ENCODE results near the gene ZNF683.
A peak's percentile ranks its signal among the peaks of the same experiment; 100 is the strongest.

Gene ZNF683

DNA sequence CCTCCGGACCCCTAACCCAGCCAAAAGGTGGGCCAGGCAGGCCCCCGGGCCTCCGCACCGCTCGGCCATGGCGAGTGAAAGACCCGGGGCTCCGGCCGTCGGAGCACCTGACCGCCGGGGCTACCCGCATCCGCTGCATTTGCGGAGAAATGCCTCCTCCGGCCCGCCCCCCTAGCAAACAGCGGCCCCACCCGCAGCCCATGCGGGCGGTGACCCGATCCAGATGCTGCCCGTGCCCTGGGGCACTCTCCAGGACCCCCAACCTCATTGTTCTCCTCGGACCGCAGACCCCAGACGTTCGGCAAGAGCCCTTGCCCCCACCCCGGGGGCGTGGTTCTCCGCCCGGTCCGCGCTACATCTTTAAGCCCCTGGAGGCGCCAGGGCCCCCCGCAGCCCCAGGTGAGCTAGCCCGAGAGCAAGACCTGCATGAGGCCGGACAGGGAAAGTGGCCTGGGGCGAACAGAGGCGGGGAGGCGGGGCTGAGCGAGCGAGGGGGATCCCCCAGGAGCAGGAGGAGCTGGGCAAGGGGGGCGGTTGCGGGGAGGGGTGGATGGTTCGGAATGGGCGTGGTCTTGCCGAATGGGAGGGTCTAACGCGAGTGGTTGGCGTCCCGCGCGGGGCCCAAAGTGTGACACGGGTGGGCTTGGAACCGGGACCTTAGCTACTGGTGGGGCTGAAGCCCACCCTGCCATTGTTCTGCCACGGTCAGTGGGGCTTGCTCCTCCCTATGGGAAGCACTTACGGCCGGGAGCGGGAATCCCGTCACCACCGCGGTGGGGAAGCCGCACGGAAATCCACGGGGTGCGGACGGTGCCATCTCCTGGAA is 12.4 kb downstream of the ZNF683 start:
- DNase-seq (ENCODE audit: low read depth in 2 of 3, low spot score in 1 of 3), result peak; percentile 15 to 37 (median 29)

DNA sequence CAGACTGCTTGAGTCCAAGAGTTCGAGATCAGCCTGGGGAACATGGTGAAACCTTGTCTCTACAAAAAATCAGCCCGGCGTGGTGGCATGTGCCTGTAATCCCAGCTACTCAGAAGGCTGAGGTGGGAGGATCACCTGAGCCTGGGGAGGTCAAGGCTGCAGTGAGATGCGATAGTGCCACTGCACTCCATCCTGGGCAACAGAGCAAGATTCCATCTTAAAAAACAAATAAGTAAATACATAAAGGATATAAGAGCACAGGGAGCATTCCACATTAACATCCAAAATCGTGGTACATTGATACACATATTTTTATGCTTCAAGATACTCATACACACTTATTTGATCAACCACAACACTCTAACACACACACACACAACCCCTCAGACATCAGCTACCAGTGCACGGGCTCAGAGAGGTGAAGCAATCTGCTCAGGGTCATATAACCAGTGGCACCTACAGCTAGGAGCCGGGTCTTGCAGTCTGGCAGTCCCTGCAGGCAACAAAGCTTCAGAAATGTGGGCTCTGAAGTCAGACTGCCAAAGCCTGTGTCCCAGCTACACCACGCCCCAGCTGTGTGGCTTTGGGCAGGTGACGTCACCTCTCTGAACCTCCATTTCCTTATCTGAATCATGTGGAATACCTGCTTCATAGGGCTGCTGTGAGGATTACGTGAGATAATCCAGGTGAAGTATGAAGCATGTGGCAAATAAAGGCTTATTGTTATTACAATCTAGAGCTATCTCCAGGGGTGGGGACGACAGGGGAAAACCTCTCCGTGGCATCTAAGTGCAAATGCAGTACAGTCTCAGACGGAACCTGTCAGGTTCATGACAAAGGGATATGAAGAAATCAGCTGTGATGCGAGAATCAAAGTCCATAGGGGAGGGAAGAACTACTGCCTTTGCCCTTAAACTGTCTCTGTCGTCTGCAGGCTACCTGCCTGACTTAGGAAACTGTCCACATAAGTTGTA is 13.9 kb downstream of the ZNF683 start:
- peak; percentile 35 to 57 (median 48) for DNase-seq (ENCODE audit: low read depth in 2 of 3, low spot score in 1 of 3)

DNA sequence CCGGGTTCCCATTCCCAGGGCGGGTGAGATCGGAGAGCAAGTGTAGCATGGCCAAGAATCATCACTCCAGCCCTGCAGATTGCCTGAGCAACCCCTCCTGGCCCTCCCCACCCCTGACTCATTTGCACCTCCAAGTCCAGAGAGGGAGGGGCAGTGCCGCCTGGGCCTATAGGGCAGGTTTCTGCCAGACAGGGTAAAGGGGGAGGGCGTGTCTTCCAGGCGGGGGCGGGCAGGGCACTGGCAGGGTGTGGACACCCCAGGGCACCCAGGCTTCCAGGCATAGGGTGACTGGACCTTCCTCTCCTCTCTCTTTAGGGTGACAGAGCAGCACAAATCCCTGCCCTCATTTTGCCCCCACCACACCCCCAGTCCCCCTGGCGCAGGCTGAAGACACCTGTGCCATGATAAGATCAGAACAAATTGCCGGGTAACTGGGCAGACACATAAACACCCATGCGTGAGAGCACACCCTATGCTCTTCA is 15.4 kb downstream of the ZNF683 start:
- no peak for DNase-seq (ENCODE audit: low read depth in 2 of 3, low spot score in 1 of 3)

DNA sequence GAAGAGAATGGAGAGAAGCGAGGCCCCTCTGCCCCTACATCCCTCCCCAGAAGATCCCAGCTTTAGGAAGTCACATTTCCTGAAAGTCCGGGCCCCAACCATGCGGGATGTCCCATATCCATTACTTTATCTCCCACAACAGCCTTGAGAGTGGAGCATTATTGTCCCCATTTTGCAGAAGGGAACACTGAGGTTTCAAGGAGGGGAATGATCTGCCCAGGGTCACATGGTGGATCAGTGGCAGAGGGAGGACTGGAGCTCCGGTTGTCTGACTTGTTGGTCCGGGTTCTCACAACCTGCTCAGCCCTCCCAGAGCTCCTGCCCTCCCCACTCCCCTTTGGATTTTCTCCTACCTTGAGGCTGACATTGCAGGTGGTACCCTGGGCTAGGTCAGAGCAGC is 16.4 kb downstream of the ZNF683 start:
- DNase-seq (ENCODE audit: low read depth in 2 of 3, low spot score in 1 of 3), result no peak

DNA sequence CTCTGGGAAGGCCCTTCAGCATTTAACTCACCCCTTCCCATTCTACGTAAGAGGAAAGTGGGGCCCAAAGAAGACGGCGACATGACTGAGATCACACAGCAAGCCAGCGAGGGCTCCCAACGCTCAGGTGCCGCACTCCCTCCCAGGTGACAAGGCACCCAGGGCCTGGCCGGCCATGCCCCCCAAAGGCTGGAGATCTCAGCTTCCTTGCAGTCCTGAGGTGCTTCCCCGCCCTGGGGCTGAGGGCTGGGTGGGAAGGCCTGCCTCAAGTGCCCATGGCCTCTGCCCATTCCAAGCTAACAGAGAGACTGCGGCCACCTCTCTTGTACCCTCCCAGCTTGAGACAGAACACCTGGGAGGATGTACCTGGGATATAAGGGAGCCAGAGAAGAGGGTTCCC is 17.6 kb downstream of the ZNF683 start:
- no peak for DNase-seq (ENCODE audit: low read depth in 2 of 3, low spot score in 1 of 3)

DNA sequence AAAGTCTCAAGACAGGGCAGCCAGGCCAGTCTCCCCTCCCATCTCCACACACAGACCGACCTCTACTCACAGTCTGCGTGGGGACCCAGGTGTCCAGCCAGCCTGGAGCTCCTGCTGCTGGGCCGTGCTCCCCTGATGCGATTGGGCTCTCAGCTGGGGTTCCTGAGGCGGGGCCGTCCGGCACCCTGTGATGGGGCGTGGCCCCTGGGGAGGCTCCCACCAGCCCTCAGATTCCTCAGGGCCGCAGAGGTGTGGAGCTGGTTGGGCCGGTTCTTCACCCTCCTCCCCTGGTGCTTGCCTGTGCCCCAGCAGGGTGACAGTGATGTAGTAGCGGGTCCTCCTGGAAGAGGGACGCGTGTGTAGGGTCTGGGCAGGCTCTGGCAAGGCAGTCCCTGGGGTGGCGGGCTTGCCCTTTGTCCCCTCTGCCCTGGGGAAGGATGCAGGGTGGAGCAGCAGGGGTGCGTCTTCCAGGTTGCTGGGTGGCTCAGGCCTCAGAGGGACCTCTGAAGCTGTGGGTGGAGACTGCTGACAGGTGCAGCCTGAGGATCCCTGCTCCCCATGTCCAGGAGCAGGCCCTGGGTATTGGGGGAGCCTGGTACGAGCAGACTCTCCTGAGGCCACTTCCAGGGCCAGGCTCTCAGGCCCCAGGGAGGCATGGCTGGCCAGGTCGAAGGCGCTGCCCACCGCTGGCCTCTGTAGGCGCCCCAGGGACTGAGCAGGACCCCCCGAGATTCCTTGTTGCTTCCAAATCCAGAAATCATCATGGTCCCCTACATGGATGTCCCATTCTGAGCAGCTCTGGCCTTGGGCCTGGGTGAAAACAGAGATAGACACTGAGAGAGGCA is 18.4 kb downstream of the ZNF683 start, which contains the start of gene CRYBG2:
CRYBG2 (minus strand) TSS at position 155 of the 845 bp plus-strand sequence. CDS start 7,473 bp downstream, outside the sequence.
- DNase-seq (ENCODE audit: low read depth in 2 of 3, low spot score in 1 of 3), result no peak

DNA sequence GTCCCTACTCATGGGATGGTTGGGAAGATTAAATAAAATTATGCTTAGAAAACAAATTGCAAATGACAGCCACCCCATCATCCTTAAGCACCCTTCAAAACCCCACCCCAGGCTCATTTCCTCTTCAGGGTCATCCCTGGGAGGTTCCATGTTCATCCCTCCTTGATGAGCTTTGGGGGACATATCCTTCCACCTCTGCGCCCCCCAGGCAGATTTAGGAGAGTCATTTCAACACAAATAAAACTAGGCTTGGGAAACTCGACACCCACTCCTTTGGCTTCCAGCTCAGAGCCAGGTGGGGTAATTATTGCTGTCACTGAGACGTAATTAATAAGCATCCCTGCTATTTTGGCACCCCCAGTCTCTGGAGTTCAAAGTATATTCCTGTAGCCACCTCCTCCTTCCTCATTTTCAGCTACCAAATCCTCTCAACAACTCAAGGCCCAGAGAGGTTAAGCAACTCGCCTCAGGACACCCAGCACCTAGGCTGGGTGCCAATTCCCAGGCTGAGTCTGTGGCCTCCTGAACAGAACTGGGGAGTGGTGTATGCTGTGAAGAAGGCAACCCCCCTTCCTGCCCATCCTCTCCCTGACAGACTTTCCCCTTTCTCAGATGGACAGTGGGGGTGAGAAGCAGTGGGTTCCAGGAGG is 19.2 kb downstream of the ZNF683 start:
- DNase-seq (ENCODE audit: low read depth in 2 of 3, low spot score in 1 of 3), result no peak

DNA sequence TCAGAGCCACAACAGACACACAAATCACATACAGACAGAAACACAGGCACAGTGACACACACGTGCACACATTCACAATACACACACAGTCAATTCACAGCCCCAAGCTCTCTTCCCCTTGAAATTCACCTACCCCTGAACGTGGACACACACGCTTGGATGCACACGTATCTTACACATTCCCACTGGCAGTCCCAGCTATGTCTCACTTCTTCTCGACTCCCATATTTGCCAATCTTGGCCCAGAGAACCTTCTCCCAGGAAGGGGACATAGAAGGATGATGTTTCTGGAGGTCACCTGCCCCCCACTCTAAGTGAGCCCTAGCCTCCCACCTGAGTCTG is 20.2 kb downstream of the ZNF683 start:
- DNase-seq (ENCODE audit: low read depth in 2 of 3, low spot score in 1 of 3), result no peak

DNA sequence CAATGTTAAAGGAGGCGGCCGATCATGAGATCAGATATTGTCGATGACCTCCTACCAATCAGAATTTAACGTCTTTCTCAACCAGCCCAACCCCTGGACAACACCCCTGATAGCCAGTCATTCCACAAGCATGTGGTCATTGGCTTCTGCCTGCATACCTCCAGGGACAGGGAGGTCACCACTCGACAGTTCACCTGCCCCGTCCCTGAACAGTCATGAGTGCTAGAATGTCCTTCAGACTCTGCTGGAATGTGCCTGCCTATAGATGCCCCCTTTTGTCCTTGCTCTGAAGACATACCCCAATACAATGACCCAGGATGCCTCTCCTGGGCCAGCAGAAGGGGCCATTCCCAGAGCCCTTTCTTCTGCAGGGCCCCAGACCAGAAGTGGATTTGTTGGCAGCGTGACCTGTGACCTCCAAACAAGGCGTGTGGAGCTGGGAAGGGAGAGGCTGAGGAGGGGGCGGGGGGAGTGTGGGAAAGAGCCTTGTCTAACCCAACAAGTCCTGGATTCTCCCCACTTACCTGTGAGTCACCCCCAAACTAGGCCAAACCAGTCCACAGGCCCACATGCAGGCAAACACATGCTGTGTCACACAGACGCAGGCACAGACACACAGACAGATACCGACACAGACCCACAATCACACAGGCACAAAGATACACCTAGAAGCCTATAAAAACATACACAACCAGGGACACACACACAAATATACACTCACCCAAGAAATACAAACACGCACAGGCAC is 20.8 kb downstream of the ZNF683 start:
- DNase-seq (ENCODE audit: low read depth in 2 of 3, low spot score in 1 of 3), result no peak

DNA sequence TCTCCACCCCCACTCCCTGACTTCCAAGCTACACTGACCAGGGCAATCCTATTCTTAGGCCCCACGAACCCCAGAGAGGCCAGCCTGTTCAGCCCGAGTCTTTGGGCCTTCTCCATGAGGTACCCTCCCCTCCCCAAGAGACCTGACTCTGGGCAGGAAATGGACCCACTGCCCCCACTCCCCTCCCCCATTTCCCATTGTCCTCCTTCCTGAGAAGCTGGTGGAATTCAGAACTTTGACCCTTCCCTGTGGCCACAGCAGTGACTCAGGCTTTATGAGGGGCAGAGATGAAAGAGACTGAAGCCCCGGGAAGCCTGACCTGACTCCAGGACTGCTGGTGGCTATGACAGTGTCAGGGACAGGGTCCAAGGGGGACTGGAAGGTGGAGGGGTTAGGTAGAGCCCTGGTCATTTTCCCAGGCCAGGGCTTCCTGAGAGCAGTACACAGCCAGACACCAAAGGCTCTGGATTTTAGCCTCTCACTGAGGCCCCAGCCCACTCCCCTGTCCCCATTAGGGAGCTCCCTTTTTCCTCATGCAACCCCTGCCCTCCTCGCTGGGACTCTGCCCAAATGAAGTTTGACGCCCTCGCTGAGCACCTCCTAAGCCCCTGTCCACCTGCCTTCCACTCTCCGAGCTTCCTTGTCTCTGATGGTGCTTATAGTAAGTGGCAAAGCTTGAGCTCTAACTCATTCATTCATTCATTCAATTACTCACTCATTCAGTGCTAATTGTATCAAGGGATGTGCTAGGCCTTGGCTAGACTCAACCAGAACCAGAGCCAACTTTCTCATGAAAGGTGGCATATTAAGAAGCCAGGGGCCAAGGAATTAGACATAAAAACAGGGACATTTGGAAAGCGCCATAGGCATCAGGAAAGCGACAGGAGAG is 21.6 kb downstream of the ZNF683 start:
- no peak for DNase-seq (ENCODE audit: low read depth in 2 of 3, low spot score in 1 of 3)

DNA sequence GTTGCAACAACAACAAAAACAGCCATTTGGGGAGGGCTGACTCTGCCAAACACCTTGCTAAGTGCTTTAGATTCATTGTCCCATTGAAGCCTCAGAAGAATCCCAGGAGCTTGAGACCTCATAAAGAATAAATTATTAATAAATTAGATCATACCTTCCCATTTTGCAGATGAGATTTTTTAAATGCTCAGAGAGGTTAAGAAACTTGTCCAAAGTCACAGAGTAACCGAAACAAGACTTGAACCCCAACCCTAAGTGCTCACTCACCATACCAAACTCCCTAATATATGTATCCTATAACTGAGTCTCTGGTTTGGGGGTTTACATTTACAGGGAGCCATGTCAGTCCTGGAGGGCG is 22.2 kb downstream of the ZNF683 start:
- DNase-seq (ENCODE audit: low read depth in 2 of 3, low spot score in 1 of 3), result no peak

DNA sequence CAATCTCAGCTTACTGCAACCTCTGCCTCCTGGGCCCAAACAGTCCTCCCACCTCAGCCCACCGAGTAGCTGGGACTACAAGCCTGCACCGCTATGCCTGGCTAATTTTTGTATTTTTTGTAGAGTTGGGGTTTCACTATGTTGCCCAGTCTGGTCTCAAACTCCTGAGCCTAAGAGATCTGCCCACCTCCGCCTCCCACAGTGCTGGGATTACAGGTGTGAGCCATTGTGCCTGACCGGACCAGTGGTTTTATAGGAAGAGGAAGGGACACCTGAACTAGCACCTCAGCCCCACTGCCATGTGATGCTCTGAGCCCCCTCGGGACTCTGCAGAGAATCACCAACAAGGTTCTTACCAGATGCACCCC is 22.7 kb downstream of the ZNF683 start:
- DNase-seq (ENCODE audit: low read depth in 2 of 3, low spot score in 1 of 3), result no peak

DNA sequence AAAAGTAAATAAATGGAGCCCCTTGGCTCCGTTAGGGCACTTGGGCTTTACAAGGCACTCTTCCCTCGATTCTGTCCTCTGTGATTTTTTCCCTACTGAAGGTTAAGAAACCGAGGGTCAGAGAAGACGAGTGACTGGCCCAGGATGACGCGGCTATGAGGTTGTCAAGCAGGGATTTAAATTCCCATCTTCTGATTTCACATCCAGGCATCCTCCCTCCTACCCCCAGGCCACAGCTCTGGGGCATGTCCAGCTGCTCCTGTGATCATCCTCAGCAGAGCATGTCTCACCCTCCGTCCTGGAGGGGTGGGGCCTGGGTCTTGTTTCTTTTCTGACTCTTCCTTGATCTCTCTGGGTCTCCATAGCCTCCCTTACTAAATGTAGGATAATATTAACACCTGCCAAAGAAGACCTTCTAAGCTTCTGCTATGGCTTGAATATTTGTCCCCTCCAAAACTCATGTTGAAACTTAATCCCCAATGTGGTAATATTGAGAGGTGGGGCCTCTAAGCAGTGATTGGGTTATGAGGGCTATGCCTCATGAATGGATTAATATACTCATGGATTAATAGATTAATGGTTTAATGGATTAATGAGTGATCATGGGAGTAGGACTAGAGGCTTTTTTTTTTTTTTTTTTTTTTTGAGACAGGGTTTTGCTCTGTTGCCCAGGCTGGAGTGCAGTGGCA is 23.2 kb downstream of the ZNF683 start:
- DNase-seq (ENCODE audit: low read depth in 2 of 3, low spot score in 1 of 3), result no peak

DNA sequence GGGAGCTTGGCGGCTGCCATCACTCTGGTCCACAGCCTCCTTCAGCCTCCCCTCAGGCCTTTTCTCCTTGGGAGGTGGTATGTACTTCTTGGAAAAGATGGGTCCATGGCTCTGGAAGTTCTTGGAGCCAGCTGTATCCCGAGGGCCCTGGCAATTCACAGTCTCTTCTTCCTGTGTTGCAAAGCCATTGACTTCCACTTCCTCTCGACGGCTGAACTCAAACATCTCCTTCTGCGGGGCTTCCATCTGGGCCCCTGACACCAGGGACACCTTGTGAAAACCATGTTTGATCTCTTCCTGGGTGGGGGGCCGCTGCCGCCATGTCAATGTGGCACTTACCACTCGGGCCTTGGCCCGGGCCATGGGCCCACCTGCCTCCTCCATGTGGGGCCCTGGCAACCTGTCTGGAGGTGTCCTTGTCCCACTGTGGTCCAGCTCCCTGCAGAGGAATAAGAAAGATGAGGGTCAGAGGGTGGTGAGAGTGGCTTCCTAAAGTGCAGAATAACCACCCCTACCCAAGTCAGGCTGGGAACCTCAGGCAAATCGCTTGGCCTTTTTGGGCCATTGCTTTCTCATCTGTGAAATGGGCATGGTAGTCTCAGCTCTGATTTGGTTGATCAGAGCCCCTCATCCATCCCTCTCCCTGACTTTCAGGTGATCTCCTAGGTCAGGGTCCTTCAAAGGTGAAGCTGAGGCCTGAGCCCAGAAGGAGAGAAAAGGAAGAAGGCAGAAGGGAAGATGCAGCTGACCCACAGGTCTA is 26.1 kb downstream of the ZNF683 start:
- DNase-seq (ENCODE audit: low read depth in 2 of 3, low spot score in 1 of 3), result no peak

DNA sequence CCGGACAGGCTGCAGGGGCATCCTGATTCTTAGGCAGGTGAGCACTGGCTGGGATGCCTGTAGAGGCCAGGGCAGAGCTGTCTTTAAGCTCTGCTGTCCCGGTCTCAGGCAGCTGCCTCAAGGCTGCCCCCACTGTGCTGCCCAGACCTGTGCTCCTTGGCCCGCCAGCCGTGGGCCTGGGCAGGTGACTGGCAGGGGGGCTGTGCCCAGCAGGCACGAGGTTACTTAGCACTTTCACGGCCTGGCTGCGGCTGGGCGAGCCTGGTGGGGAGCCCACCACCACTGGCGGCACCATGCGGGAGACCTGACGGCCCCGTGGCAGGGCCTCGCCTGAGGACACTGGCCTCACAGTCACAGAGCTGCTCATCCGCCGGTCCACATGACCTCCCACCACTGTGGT is 26.8 kb downstream of the ZNF683 start:
- DNase-seq (ENCODE audit: low read depth in 2 of 3, low spot score in 1 of 3), result no peak

DNA sequence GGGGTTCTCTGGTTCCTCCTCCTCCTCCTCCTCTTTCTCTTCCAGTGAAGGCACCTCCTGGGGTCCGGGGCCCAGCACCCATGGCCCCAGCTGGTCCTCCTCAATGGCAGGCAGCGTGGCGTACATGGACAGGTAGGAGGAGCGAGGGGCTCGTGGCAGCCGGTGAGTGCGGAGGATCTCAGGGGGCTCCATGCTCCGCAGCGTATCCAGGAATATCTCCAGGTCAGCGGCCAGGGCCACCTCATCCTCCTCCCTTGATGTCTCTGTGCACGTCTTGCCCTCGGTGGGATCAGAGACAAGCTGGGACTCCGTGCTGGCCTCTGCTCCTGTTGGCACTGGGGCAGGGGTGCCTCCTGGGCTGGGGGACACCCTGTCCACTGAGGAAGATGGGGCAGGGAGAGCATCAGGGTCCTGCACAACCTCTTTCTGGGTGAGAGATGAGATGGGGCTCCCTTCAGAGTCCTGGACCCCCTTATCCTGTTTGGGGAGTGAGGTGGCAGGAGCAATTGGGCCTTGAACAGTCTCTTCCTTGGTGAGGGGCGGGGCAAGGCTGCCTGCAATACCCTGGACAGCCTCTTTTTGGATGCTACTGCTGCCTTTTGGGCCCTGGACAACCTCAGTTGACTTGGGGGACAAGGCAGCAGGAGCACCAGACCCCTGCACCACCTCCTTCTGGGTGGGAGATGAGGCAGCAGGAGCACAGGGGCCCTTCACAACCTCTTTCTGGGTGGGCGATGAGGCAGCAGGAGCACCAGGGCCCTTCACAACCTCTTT is 28.2 kb downstream of the ZNF683 start:
- DNase-seq (ENCODE audit: low read depth in 2 of 3, low spot score in 1 of 3), result no peak

DNA sequence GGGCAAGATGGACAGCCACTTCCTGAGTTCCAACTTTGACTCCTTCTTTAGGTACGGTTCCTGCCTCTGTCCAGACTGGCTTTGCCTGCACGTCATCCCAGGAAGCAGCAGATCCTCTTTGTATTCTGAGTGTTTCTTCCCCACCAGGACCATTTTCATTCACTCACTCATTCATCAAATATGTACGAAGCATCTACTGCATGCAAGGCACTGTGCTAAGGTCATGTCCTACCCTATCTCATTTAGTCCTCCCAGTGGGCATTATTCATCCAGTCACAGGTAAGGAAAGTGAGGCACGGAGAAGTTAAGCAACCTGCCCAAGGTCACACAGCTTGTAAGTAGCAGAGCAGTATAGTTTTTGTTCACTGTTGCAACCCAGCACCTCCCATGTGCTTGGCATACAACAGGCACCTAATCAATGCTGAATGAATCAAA is 32.5 kb downstream of the ZNF683 start:
- no peak for DNase-seq (ENCODE audit: low read depth in 2 of 3, low spot score in 1 of 3)

All from stimulated activated CD4-positive, alpha-beta T cell treated with anti-CD3 and anti-CD28 coated beads, Interleukin-12 subunit alpha, Interleukin-12 subunit beta, amount 100 ng/mL, for 48 hours (primary cell).